NOMO-1 (cell line): ENCODE measurements around the gene ZNHIT6.

ENCODE experiments used
- DNase-seq, 2 experiments: peaks; one replicate each; lab custom pipeline; 2025; ENCODE audit not compliant: unreplicated experiment in 2 of 2; lab: John Stamatoyannopoulos, UW

Gene ZNHIT6

DNA sequence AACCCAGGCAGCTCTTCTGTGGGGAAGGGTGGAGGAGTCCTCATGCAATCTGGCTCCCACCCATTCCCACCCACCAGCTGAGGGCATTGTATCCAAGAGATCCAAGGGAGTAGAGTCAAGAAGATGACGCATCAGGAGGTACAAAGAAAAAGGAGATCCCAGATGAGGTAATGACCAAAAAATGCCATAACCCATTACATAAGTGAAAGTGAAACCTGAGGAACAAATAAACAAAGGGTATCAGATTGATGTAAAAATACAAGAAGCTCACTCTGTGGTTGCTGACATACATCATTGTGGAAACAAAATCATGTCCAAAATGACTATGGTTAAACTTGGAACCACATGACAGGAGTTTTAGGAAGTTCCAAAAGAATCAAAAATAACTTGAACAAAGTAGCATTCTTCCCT is 85.2 kb downstream of the ZNHIT6 start:
- no peak for DNase-seq

GRCh38 chr1:85621430-85621829 is 86.8 kb downstream of the ZNHIT6 start:
- no peak for DNase-seq

DNA sequence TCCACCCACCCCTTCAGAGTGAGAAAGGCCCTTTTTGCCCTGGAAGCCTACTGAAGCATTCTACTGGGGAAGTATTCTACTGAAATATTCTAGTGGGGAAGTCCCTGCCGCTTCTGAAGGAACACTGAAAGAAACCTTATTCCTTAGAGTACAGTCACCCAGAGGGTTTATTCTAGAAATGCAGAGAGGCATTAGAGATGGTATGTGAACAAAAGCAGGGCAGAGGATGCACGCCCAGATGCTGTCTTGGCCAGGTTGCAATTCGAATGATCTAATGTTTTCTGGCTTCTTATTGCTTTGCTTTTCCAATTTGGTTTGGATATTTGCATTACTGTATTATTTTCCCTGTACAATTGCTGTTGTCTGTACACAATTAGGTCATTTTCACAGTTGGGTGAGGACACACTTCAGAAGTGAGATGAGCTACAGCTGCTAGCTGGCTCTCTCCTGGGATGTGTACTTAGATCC is 90.6 kb downstream of the ZNHIT6 start:
- no peak for DNase-seq

DNA sequence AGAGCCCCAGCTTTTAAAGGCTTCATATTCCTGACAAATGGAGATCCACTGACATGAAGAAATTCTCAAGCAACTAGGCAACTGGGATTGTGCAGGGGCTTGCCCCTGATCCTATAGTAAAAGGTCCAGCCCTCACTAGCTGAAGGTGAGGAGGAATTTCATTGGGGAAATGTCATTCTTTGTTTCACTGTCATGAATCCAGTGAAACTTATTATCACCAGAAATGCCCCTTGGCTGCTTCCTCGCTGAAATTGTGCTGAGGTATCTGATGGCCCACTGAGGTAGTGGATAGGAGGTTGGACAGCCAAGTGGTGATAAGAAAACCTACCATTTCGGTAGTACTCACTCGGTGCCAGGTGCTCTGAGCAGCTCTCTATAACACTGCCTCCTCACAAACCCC is 91.5 kb downstream of the ZNHIT6 start:
- DNase-seq: no peak

DNA sequence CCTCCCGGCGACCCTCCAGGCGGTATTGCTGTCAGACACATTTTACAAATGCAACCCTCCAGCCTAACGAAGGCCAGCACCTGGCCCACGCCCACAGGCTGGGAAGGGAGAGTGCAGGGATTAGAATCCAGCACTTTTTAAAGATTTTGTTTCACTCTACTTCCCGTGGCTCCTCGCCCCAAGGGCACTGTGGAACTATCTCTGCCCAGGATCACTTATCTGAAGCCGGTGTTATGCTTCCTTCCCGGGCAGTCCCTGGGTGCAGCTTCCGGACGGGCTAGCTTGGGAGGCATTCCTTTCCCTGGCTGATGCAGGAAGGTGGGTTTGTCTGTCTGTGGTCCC is 91.9 kb downstream of the ZNHIT6 start:
- DNase-seq: no peak

DNA sequence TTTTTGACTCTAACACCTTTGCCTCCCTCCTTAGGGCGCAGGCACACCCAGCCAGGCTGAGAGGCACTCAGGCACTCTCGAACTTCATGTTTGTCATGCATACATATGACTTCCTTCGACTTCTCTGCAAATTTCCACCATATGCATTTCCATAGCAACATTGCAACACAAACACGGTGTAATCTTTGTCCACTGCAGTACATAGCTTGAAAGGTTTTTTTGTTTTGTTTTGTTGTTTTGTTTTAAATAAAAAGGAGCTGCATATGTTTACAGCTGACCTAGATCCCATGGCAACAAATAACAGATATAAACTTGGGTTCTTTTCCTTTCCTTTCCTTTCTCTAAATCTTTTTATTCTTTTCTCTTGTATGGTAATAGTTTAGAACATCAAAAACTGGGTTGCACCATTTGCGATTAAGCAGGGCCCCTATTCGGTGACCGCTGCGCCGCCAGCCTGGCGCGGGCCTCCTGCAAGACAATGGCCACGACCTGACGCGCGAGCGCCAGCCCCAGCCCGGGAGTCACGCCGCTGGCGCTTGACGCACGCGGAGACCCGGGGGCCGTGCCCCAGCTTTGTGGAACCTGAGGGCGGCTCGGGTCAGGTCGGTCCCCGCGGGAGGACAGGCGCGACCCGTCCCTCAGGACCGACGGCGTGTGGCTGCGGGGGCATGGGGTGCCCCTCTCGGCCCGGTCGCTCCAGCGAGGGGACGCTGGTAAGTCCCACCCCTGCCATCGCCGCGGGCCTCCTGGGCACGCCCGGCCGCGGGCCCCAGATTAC is 92.5 kb downstream of the ZNHIT6 start:
- no peak for DNase-seq

DNA sequence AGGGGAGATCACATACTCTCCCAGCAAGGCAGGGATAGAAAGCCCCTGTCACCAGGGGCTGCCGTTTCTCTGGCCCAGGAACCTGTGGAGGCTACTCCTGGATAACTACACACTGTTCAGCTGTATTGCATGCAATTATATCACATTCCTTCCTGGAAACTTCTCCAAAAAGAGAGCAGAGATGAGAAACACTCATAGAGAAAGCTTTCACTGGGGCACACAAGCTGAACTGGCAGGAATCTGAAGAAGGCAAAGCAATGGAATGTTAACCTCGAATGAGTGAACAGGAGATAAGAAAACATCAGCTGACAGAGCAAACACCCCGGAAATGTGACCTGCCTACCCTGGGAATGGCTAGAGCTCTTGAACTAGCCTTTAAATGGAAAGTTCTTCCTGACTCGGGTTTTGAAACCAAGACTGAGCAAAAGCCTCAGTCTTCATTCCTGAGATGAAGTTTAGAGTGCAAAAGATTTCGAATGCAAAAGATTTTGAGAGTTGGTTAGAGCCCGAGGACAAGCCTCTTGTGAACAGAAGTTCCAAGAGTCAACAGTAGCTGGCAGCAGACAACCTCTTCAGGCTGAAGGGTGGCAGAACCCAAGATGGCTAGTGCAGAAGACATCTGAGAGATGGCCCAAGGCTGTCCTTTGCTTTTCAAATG is 95.4 kb downstream of the ZNHIT6 start:
- DNase-seq: no peak

- DNase-seq: no peak
These were observed 96.4 kb downstream of the ZNHIT6 start for GRCh38 chr1:85611856-85612255.

- no peak for DNase-seq
These were observed 96.8 kb downstream of the ZNHIT6 start for GRCh38 chr1:85611425-85611824.

- DNase-seq: no peak
These were observed 98.3 kb downstream of the ZNHIT6 start for GRCh38 chr1:85609976-85610375.

DNA sequence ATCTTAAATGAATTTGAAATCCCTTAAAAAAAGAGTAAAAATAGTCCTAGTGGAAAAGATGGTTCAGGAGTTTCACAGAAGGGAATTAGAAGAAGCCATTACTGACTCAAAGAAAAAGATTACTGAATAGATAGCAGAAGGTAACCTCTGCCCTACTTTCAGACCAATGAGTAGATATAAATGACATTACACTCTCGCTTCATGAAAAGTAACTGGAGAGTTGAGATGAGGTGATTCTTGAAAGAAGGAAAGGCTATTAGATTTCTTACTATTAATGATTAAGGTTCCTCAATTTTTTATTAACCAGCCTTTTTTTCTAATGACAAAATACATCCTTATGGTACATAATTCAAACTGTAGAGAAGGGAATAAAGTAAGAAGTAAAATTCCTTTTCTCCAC is 99.4 kb downstream of the ZNHIT6 start:
- DNase-seq: no peak

- DNase-seq: no peak
These were observed 100.3 kb downstream of the ZNHIT6 start for GRCh38 chr1:85607921-85608265.

DNA sequence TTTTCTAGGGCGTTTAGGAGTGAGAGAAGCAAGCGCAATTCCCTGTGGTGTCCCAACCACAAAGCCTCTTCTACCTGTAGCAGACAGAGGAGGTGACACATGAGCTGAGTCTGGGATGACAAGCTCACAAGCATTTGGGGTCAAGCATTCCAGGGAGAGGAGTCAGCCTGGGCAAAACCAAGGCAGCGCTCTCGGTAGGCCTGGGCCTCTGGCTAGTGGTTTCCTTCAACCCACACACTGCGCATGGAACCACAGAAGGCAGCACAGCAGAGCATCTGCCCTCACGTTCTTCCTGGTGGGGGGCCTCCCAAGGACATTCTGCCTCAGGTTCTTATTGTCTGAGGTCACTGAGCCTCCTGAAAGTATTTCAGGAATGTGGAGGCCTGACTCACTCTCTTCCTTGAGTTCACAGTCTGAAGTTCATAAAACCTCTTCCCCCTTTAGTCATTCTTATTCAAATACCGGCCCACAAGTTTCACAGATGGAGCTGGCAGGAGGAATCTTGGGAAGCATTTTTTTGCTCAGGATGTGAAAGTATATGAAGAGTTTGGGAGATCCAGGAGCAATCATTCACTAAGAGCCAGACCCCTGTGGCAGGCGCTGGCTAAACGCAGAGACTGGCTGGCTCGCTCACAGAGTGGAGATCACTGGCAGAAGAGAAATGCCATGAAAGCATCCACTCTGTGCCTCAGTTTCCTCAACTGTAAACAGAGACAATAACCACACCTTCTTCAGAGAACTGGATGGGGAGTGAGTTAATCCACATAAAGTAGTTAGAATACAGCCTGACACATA is 100.9 kb downstream of the ZNHIT6 start:
- no peak for DNase-seq

GRCh38 chr1:85606414-85606800 is 101.8 kb downstream of the ZNHIT6 start:
- DNase-seq: no peak

DNA sequence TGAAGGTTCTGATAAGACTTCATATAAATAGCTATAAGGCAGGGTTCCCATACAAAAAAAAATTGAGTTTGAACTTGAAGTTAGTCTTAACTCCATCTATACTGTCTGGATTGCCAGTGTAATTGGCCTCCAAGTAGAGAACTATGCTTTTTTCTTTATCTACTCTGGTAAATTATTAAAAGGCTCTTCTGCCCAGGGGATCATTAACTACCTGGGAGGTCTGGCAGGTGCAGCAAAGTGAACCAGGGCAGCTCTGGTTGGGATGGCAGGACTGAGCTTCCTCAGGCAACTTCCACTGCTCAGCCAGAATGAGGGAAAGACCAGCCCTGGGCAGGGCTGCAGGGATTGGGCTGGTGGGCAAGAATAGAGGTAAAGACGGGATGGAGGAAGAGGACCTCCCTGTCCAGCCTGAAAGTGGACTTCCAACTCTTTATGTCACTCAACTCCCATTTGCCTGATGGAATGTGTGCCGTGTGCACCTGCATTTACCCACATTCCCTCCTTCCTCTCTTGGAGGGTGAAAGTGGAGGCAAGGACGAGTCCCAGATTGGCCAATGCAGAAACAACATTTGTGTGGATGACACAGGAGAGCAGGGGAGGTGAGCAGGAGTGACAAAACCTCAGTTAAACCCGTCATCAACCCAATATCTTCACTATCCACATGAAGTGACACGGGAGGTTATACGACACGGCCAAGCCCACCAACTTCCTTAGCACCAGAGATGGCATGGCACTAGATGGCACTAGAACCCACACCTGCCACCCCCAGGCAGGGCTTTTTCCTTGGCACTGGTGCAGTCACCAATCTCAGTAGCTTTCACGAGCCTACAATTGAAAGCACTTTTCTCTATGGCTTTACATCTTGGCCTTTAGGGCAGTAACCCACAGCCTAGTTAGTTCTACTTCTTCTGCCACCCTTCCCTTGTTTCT is 102.5 kb downstream of the ZNHIT6 start:
- DNase-seq: no peak

DNA sequence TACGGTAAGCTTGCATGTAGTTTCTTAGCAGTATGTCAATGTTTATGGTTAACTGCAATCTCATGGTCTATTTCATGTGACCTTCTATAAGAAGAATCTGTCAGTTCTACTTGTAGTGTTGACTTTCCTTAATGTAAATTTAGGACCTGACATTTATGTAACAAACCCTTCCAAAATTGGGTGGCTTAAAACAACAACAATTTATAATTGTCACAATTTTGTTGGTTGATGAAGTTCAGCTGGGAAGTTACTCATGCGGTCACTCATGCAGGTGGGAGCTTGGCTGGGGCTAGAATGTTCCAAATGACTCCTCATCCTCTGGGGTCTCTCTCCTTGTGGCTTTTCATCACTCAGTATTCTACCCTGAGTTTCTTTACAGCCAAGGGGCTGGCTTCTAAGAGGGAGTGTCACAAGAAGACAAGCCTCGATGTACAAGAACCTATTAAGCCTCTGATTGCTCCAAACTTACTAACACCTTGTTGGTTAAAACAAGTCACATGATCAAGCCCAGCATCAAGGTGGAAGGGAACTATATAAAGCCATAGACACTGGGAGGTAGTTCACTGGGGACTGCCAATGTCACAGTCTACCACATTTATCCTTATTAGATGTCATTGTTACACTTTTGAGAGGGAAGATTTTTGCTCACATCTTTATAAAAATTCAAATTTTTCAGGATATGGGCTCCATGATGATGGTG is 103.8 kb downstream of the ZNHIT6 start:
- no peak for DNase-seq

DNA sequence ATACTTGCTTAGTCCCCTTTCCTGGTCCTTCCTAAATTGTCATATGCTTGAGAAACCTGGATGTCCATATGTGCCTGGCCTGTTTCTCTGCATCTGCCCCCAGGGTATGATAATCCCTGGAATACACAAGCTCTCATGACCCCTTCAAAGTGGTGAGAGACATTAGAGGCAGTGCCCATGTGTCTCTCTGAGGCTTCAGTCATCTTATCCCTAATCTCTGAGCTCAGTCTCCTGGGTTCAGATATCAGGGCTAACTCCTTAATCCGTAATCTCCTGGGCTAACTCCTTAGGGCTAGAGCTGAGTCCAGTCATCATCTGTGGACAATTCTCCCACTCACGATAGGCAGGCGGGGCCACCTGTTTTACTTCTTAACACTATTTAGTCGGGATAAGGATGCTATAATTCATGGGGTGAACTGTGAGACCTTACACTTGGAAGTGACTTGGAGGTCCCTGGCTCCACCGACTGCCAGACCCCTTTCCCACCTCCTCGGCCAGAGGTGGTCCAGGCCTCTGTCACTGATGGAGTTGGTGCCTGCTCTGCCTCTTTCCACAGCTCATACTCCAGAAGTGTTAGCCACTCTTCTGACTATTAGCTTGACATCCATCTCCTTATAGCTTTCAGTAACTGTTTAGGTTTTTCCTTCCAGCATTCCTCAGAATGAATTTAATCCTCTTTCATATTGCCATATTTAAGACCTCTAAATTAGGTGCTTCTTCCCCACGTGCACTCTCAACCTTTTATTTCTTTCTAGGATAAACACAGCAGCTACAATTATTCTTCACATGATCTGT is 105.0 kb downstream of the ZNHIT6 start:
- DNase-seq: no peak

GRCh38 chr1:85602571-85602970 is 105.7 kb downstream of the ZNHIT6 start:
- DNase-seq: no peak

GRCh38 chr1:85601901-85602300 is 106.3 kb downstream of the ZNHIT6 start:
- DNase-seq: no peak
